ENCODE data around the gene HMGB1.
"Not testable (repeated sequence)": the region's sequence is repeated elsewhere in the genome, so short reads cannot be mapped to it uniquely, and the experiment has no call there.

HMGB1 gene

GRCh38 chr13:30466841-30467252 is 1.1 kb upstream of the HMGB1 start:
- Histone ChIP-seq H3K9me3 (no peaks in the 10 kb centered on the region), H3K36me3 (peaks cover 16% of the 10 kb centered on the region), H3K9ac (peak overlapping the region; percentile 100), H3K4me3 (peak overlapping the region; percentile 100), H3K4me1 (peaks cover 36% of the 10 kb centered on the region), H3K27ac (peak overlapping the region; percentile 100), H3K27me3 (no peaks in the 10 kb centered on the region), H3K4me2 (peak overlapping the region; percentile 99), H4K20me1 (peaks cover 23% of the 10 kb centered on the region)
- no peak for TF ChIP-seq Cebpa-rat (IDR thresholded peaks at IDR 0.05)

GRCh38 chr13:30466358-30466714 is 600 bp upstream of the HMGB1 start:
- Histone ChIP-seq H3K4me2 (peak overlapping the region; percentile 99), H4K20me1 (peaks cover 28% of the 10 kb centered on the region), H3K9me3 (no peaks in the 10 kb centered on the region), H3K9ac (peak overlapping the region; percentile 100), H3K4me1 (peaks cover 41% of the 10 kb centered on the region), H3K4me3 (peak overlapping the region; percentile 100), H3K27me3 (no peaks in the 10 kb centered on the region), H3K36me3 (peaks cover 21% of the 10 kb centered on the region), H3K27ac (peak overlapping the region; percentile 100)
- no peak for TF ChIP-seq Cebpa-rat (IDR thresholded peaks at IDR 0.05)

GRCh38 chr13:30465343-30465592 is 468 bp downstream of the HMGB1 start:
- Histone ChIP-seq H3K9ac (peak overlapping the region; percentile 100), H3K27ac (peak overlapping the region; percentile 100), H3K4me3 (peak overlapping the region; percentile 100), H3K27me3 (no peaks in the 10 kb centered on the region), H3K9me3 (no peaks in the 10 kb centered on the region), H4K20me1 (peaks cover 29% of the 10 kb centered on the region), H3K4me1 (peaks cover 42% of the 10 kb centered on the region), H3K4me2 (no peak overlapping the region), H3K36me3 (peaks cover 23% of the 10 kb centered on the region)
- TF ChIP-seq Cebpa-rat (IDR thresholded peaks at IDR 0.05), result no peak

- Histone ChIP-seq H3K27ac (peak overlapping the region; percentile 100), H3K4me3 (peak overlapping the region; percentile 100), H3K4me1 (peaks cover 46% of the 10 kb centered on the region), H3K9ac (peak overlapping the region; percentile 100), H4K20me1 (peaks cover 29% of the 10 kb centered on the region), H3K4me2 (peak overlapping the region; percentile 75), H3K27me3 (no peaks in the 10 kb centered on the region), H3K36me3 (peaks cover 23% of the 10 kb centered on the region), H3K9me3 (no peaks in the 10 kb centered on the region)
- TF ChIP-seq Cebpa-rat (IDR thresholded peaks at IDR 0.05), result no peak
These were observed 1.0 kb downstream of the HMGB1 start for GRCh38 chr13:30464496-30465342.

GRCh38 chr13:30463787-30464495 is 1.8 kb downstream of the HMGB1 start:
- H4K20me1 ChIP-seq, result peaks cover 29% of the 10 kb centered on the region
- H3K4me1 ChIP-seq, result peaks cover 53% of the 10 kb centered on the region
- H3K36me3 ChIP-seq, result peaks cover 29% of the 10 kb centered on the region
- TF ChIP-seq Cebpa-rat (IDR thresholded peaks at IDR 0.05), result no peak
- no peaks in the 10 kb centered on the region for H3K9me3 ChIP-seq
- H3K4me2 ChIP-seq, result peak overlapping the region; percentile 75
- no peaks in the 10 kb centered on the region for H3K27me3 ChIP-seq
- peak overlapping the region; percentile 100 for H3K27ac ChIP-seq
- H3K9ac ChIP-seq, result peak overlapping the region; percentile 100
- peak overlapping the region; percentile 100 for H3K4me3 ChIP-seq

- not testable (repeated sequence) for H3K27me3 ChIP-seq, H3K9me3 ChIP-seq
- Histone ChIP-seq H4K20me1 (peaks cover 37% of the 10 kb centered on the region), H3K4me3 (peak overlapping the region; percentile 100), H3K36me3 (peaks cover 47% of the 10 kb centered on the region), H3K4me1 (peaks cover 56% of the 10 kb centered on the region), H3K4me2 (peak overlapping the region; percentile 75), H3K27ac (peak overlapping the region; percentile 100), H3K9ac (peak overlapping the region; percentile 100)
These were observed 4.3 kb downstream of the HMGB1 start for GRCh38 chr13:30461279-30462066.

GRCh38 chr13:30457306-30457891 is 8.3 kb downstream of the HMGB1 start:
- peaks cover 23% of the 10 kb centered on the region; the same call in 1 of the 2 replicates for H4K20me1 ChIP-seq
- no peak overlapping the region for H3K27ac ChIP-seq
- H3K4me1 ChIP-seq, result peaks cover 71% of the 10 kb centered on the region
- no peak overlapping the region for H3K9ac ChIP-seq
- no peak for TF ChIP-seq Cebpa-rat (IDR thresholded peaks at IDR 0.05)
- H3K4me3 ChIP-seq, result no peak overlapping the region
- H3K27me3 ChIP-seq, result no peaks in the 10 kb centered on the region
- peak overlapping the region; percentile 54; the same call in 1 of the 2 replicates for H3K4me2 ChIP-seq
- no peaks in the 10 kb centered on the region for H3K9me3 ChIP-seq
- H3K36me3 ChIP-seq, result peaks cover 36% of the 10 kb centered on the region

GRCh38 chr13:30456290-30456689 is 9.4 kb downstream of the HMGB1 start:
- H3K27ac ChIP-seq, result no peak overlapping the region
- peaks cover 25% of the 10 kb centered on the region; the same call in 1 of the 2 replicates for H3K36me3 ChIP-seq
- H3K9ac ChIP-seq, result no peak overlapping the region
- no peaks in the 10 kb centered on the region for H3K27me3 ChIP-seq
- no peak overlapping the region for H3K4me3 ChIP-seq
- no peak overlapping the region for H3K4me2 ChIP-seq
- peaks cover 60% of the 10 kb centered on the region for H3K4me1 ChIP-seq
- no peak for TF ChIP-seq Cebpa-rat (IDR thresholded peaks at IDR 0.05)
- no peaks in the 10 kb centered on the region for H3K9me3 ChIP-seq
- peaks cover 13% of the 10 kb centered on the region; the same call in 1 of the 2 replicates for H4K20me1 ChIP-seq

GRCh38 chr13:30454991-30455390 is 10.7 kb downstream of the HMGB1 start:
- Histone ChIP-seq H3K4me2 (peak overlapping the region; percentile 14; the same call in 1 of the 2 replicates), H3K4me3 (no peak overlapping the region), H3K9ac (no peak overlapping the region), H3K4me1 (peaks cover 58% of the 10 kb centered on the region), H3K27me3 (no peaks in the 10 kb centered on the region), H3K36me3 (peaks cover 27% of the 10 kb centered on the region; the same call in 1 of the 2 replicates), H3K27ac (peak overlapping the region; percentile 0; the same call in 1 of the 2 replicates), H3K9me3 (no peaks in the 10 kb centered on the region), H4K20me1 (peaks cover 12% of the 10 kb centered on the region; the same call in 1 of the 2 replicates)
- no peak for TF ChIP-seq Cebpa-rat (IDR thresholded peaks at IDR 0.05)

Measured in BLaER1 (cell line).